DND-41 (cell line): ENCODE data around the gene OR3A2.
"Not testable (repeated sequence)": the region's sequence is repeated elsewhere in the genome, so short reads cannot be mapped to it uniquely, and the experiment has no call there.

Source experiments
- ATAC-seq: fragments of 200-7000 bp; cut with Tn5 transposase; 3 replicates; pipeline ENCODE4 v1.9.1; 2021; ENCODE audit warnings: low read depth; ENCODE audit not compliant: insufficient read depth
- DNase-seq: peaks from one replicate; pipeline ENCODE4 v3.0.0-alpha.2; 2020
- H2AFZ ChIP-seq: 2 replicates; pipeline ENCODE4 v1.6.0; 2012; ENCODE audit warnings: low read depth, low read length
- H3K27ac ChIP-seq: 2 replicates; pipeline ENCODE4 v1.5.1; 2012; ENCODE audit warnings: low read length, inconsistent platforms
- H3K27me3 ChIP-seq: fragments of 200-600 bp; sonication (generic); 2 replicates; pipeline ENCODE4 v1.6.0; 2012; ENCODE audit warnings: low read length, mild to moderate bottlenecking, inconsistent platforms; ENCODE audit not compliant: insufficient read depth, poor library complexity
- H3K36me3 ChIP-seq: 2 replicates; pipeline ENCODE4 v1.5.1; 2012; ENCODE audit warnings: low read length, inconsistent platforms; ENCODE audit not compliant: insufficient read depth
- H3K4me1 ChIP-seq: 2 replicates; pipeline ENCODE4 v1.5.1; 2012; ENCODE audit warnings: mild to moderate bottlenecking, low read length; ENCODE audit not compliant: insufficient read depth
- H3K4me2 ChIP-seq: 2 replicates; pipeline ENCODE4 v1.6.0; 2012; ENCODE audit warnings: mild to moderate bottlenecking, moderate library complexity, low read length, inconsistent platforms; ENCODE audit not compliant: insufficient read depth
- H3K4me3 ChIP-seq, 2 experiments: fragments of 200-600 bp in 1 of 2; shearing (Covaris generic) in 1 of 2; 2 replicates each; pipeline ENCODE4 v1.5.1; 2012 to 2016; ENCODE audit warnings: inconsistent platforms in 2 of 2, low read length in 2 of 2, mild to moderate bottlenecking in 2 of 2, low read depth in 1 of 2, moderate library complexity in 1 of 2
- H3K79me2 ChIP-seq: 2 replicates; pipeline ENCODE4 v1.6.0; 2012; ENCODE audit warnings: low read length, inconsistent platforms; ENCODE audit not compliant: insufficient read depth
- H3K9ac ChIP-seq: 2 replicates; pipeline ENCODE4 v1.6.0; 2012; ENCODE audit warnings: low read depth, mild to moderate bottlenecking, inconsistent platforms, low read length, moderate library complexity
- H3K9me3 ChIP-seq: 2 replicates; pipeline ENCODE4 v1.5.1; 2012; ENCODE audit warnings: low read length, moderate library complexity, mild to moderate bottlenecking, inconsistent platforms; ENCODE audit not compliant: insufficient read depth, severe bottlenecking
- H4K20me1 ChIP-seq: 2 replicates; pipeline ENCODE4 v1.6.0; 2012; ENCODE audit warnings: low read length; ENCODE audit not compliant: insufficient read depth
- EZH2 ChIP-seq: IDR thresholded peaks from 3 replicates; pipeline ENCODE4 v1.6.1; 2012; ENCODE audit warnings: borderline replicate concordance, low read depth, mild to moderate bottlenecking, moderate library complexity, low read length, inconsistent platforms; ENCODE audit not compliant: severe bottlenecking
- TF ChIP-seq, protein P1 (sequence below): IDR thresholded peaks from 2 replicates; pipeline ENCODE4 v1.5.1; 2012; ENCODE audit warnings: borderline replicate concordance, low read length, moderate library complexity, mild to moderate bottlenecking; ENCODE audit not compliant: poor library complexity, severe bottlenecking; ENCODE audit errors: extremely low read depth

OR3A2 gene

DNA sequence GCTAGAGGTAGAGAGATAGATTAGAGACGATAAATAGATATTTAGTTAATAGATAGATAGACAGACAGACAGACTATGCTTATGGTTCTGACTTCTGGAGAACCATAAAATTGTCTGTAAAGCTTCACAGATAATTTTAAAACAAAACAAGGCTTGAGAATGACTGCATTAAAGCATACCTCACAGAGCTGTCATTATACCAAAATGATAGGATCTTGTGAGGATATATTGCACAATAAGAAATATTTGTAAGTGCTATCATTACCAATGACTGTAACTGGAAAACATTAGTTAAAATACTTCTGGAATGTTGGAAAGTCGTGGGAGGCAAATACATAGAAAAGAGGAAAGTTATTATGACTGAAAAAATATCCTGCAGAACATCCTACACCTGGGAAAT is 15.7 kb upstream of the OR3A2 start:
- Histone ChIP-seq H3K9me3 (no peaks in the 10 kb centered on the region), H3K36me3 (no peaks in the 10 kb centered on the region), H3K4me3 (no peak overlapping the region), H4K20me1 (no peaks in the 10 kb centered on the region), H3K79me2 (no peaks in the 10 kb centered on the region), H3K4me2 (no peak overlapping the region), H3K9ac (no peak overlapping the region), H3K4me1 (no peaks in the 10 kb centered on the region), H3K27me3 (no peaks in the 10 kb centered on the region), H3K27ac (no peak overlapping the region), H2AFZ (no peak overlapping the region)
- no peak for DNase-seq
- ATAC-seq: no peak
- TF ChIP-seq EZH2: no peak
- TF ChIP-seq, protein P1, sequence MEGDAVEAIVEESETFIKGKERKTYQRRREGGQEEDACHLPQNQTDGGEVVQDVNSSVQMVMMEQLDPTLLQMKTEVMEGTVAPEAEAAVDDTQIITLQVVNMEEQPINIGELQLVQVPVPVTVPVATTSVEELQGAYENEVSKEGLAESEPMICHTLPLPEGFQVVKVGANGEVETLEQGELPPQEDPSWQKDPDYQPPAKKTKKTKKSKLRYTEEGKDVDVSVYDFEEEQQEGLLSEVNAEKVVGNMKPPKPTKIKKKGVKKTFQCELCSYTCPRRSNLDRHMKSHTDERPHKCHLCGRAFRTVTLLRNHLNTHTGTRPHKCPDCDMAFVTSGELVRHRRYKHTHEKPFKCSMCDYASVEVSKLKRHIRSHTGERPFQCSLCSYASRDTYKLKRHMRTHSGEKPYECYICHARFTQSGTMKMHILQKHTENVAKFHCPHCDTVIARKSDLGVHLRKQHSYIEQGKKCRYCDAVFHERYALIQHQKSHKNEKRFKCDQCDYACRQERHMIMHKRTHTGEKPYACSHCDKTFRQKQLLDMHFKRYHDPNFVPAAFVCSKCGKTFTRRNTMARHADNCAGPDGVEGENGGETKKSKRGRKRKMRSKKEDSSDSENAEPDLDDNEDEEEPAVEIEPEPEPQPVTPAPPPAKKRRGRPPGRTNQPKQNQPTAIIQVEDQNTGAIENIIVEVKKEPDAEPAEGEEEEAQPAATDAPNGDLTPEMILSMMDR: no peak

DNA sequence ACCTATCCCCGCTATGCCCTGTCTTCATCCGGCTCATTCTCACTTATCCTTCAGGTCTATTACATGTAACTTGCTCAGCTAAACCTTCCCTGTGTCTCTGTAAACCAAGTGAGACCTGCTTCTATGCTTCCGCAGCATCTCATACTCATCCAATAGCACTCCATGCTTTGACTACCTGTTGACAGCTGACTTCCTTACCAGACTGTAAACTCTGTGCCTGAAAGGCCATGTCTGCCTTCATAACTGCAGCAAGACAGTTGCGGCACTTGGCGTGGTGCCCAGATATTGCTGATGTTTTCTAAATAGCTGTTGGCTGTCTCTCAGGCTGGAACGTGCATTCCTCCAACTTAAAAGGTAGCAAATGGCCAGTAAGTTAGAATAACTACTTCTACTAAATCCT is 13.9 kb upstream of the OR3A2 start:
- H2AFZ ChIP-seq: no peak overlapping the region
- no peak for DNase-seq
- no peak for ATAC-seq
- TF ChIP-seq, protein P1: no peak
- TF ChIP-seq EZH2: no peak
- no peak overlapping the region for H3K27ac ChIP-seq
- no peaks in the 10 kb centered on the region for H3K27me3 ChIP-seq
- H3K9ac ChIP-seq: no peak overlapping the region
- H3K79me2 ChIP-seq: no peaks in the 10 kb centered on the region
- no peak overlapping the region for H3K4me3 ChIP-seq
- H4K20me1 ChIP-seq: no peaks in the 10 kb centered on the region
- no peaks in the 10 kb centered on the region for H3K9me3 ChIP-seq
- no peaks in the 10 kb centered on the region for H3K4me1 ChIP-seq
- no peaks in the 10 kb centered on the region for H3K36me3 ChIP-seq
- no peak overlapping the region for H3K4me2 ChIP-seq

DNA sequence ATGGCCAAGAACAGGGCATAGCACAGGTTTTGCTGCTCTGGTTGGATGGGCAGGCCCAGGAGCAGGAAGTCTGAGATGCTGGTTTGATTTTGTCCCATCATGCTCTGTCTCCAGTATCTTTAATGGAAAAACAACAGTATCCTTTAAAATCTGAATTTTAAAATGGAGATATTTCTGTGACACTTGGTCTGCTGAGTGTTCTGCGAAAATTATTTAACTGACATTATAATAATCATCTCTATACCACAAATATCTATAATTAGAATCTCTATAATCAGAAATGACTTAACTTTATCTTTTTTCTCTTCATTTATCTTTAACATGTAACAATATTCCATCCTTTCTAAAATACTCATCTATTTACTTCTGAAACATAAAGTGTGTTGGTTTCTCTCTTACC is 12.2 kb upstream of the OR3A2 start, which contains the start of gene OR1E1:
Gene OR1E1 (minus strand): TSS at position 101 of the 400 bp plus-strand sequence. CDS start 0 bp downstream, at position 101.
- Histone ChIP-seq H3K27ac (no peak within 1 kb of the TSS), H3K9me3 (no peaks in the 10 kb centered on the region), H3K36me3 (no peaks in the 10 kb centered on the region), H2AFZ (no peak within 1 kb of the TSS), H3K4me1 (no peaks in the 10 kb centered on the region), H4K20me1 (no peaks in the 10 kb centered on the region), H3K4me2 (no peak within 1 kb of the TSS), H3K4me3 (no peak within 1 kb of the TSS), H3K9ac (no peak within 1 kb of the TSS), H3K79me2 (no peaks in the 10 kb centered on the region), H3K27me3 (no peaks in the 10 kb centered on the region)
- no peak for ATAC-seq
- TF ChIP-seq EZH2: no peak
- TF ChIP-seq, protein P1: no peak
- no peak for DNase-seq

DNA sequence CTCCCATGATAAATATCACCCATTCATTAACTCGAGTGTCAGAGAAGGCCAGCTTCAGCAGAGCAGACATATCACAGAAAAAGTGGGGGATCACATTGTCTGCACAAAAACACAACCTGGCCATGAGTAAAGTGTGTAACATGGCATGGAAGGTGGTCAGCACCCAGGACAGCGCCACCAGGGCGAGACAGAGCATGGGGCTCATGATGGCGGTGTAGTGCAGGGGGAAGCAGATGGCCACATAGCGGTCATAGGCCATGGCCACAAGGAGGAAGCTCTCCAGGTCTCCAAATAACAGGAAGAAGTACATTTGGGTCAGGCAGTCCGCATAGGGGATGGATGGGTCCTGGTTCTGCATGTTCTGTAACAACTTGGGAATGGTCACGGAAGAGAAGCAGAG is 11.7 kb upstream of the OR3A2 start:
- not testable (repeated sequence) for H3K4me1 ChIP-seq, H3K79me2 ChIP-seq, H3K36me3 ChIP-seq, H3K27me3 ChIP-seq, H3K9me3 ChIP-seq, H3K9ac ChIP-seq, H2AFZ ChIP-seq, H3K4me2 ChIP-seq, H3K4me3 ChIP-seq, H4K20me1 ChIP-seq, H3K27ac ChIP-seq
- peak; percentile 49 for DNase-seq
- ATAC-seq: peak; percentile 48; the same call in 1 of the 3 replicates
